ENCODE measurements around the gene UNK.
"Not testable (repeated sequence)": the region's sequence is repeated elsewhere in the genome, so short reads cannot be mapped to it uniquely, and the experiment has no call there.

Gene UNK

GRCh38 chr17:75808905-75809621, 24.5 kb downstream of the UNK start:
- DNase-seq: no peak

- no peak for DNase-seq
Observed at GRCh38 chr17:75809631-75810111, 25.1 kb downstream of the UNK start.

GRCh38 chr17:75810216-75810615, 25.6 kb downstream of the UNK start:
- DNase-seq: no peak

- DNase-seq: not testable (repeated sequence)
Observed at GRCh38 chr17:75810756-75811155, 26.1 kb downstream of the UNK start.

GRCh38 chr17:75811174-75811573, 26.6 kb downstream of the UNK start:
- no peak for DNase-seq

- DNase-seq: no peak
Observed at GRCh38 chr17:75812096-75813013, 27.7 kb downstream of the UNK start.

GRCh38 chr17:75813081-75814020, 28.7 kb downstream of the UNK start:
- DNase-seq: no peak

- no peak for DNase-seq
Observed at GRCh38 chr17:75814021-75814395, 29.4 kb downstream of the UNK start.

- DNase-seq: no peak
Observed at GRCh38 chr17:75814900-75815373, 30.3 kb downstream of the UNK start.

- DNase-seq: no peak
Observed at GRCh38 chr17:75815399-75815798, 30.8 kb downstream of the UNK start.

- DNase-seq: no peak
Observed at GRCh38 chr17:75816693-75817092, 32.1 kb downstream of the UNK start.

GRCh38 chr17:75817571-75817970, 33.0 kb downstream of the UNK start:
- DNase-seq: no peak

- DNase-seq: no peak
Observed at GRCh38 chr17:75818326-75818885, 33.8 kb downstream of the UNK start.

GRCh38 chr17:75819116-75819515, 34.5 kb downstream of the UNK start:
- DNase-seq: no peak

- DNase-seq: no peak
Observed at GRCh38 chr17:75819678-75820077, 35.1 kb downstream of the UNK start.

- no peak for DNase-seq
Observed at GRCh38 chr17:75820094-75821080, 35.8 kb downstream of the UNK start.

GRCh38 chr17:75821552-75821951, 36.9 kb downstream of the UNK start:
- no peak for DNase-seq

GRCh38 chr17:75822119-75822799, 37.7 kb downstream of the UNK start:
- DNase-seq: no peak

GRCh38 chr17:75822800-75823166, 38.2 kb downstream of the UNK start:
- no peak for DNase-seq

GRCh38 chr17:75823257-75824041, 38.8 kb downstream of the UNK start:
- DNase-seq: no peak
